Astrocyte (in vitro differentiated cells and primary cell): Measurements from ENCODE around the gene ZNF582. TPM values are rescaled to one million over a fixed set of nuclear protein-coding genes. Genes with fewer than 3 reads are reported as not detected.

Experiments
- DNase-seq: peaks from one replicate; pipeline ENCODE4 v3.0.0-alpha.2; 2010; ENCODE audit warnings: low read depth
- FAIRE-seq: peaks from 2 replicates; lab custom pipeline; 2011; peaks lifted over from hg19 to GRCh38; lab: Jason Lieb, UNC
- H2AFZ ChIP-seq: 2 replicates; pipeline ENCODE4 v1.6.0; 2012; ENCODE audit warnings: low read depth, low read length, inconsistent platforms
- H3K27ac ChIP-seq: 2 replicates; pipeline ENCODE4 v1.5.1; 2011; ENCODE audit warnings: low read depth, low read length, inconsistent platforms
- H3K27me3 ChIP-seq: 2 replicates; pipeline ENCODE4 v1.6.0; 2011; ENCODE audit warnings: low read length, inconsistent platforms; ENCODE audit not compliant: insufficient read depth
- H3K36me3 ChIP-seq: 2 replicates; pipeline ENCODE4 v1.5.1; 2011; ENCODE audit warnings: low read length, inconsistent platforms; ENCODE audit not compliant: insufficient read depth
- H3K4me1 ChIP-seq: 2 replicates; pipeline ENCODE4 v1.5.1; 2011; ENCODE audit warnings: low read length, inconsistent platforms; ENCODE audit not compliant: insufficient read depth
- H3K4me2 ChIP-seq: 2 replicates; pipeline ENCODE4 v1.6.0; 2012; ENCODE audit warnings: low read length, inconsistent platforms
- H3K4me3 ChIP-seq: 2 replicates; pipeline ENCODE4 v1.5.1; 2011; ENCODE audit warnings: low read depth, mild to moderate bottlenecking, low read length, inconsistent platforms; ENCODE audit not compliant: insufficient read depth
- H3K79me2 ChIP-seq: 2 replicates; pipeline ENCODE4 v1.6.0; 2012; ENCODE audit warnings: mild to moderate bottlenecking, low read length, inconsistent platforms; ENCODE audit not compliant: insufficient read depth
- H3K9ac ChIP-seq: 2 replicates; pipeline ENCODE4 v1.6.0; 2012; ENCODE audit warnings: mild to moderate bottlenecking, low read length, inconsistent platforms
- H3K9me3 ChIP-seq: 2 replicates; pipeline ENCODE4 v1.5.1; 2012; ENCODE audit warnings: low read depth, mild to moderate bottlenecking, low read length, inconsistent platforms; ENCODE audit not compliant: insufficient read depth
- H4K20me1 ChIP-seq: 2 replicates; pipeline ENCODE4 v1.6.0; 2012; ENCODE audit warnings: low read length, inconsistent platforms; ENCODE audit not compliant: insufficient read depth
- H3K27ac Mint-ChIP-seq: one replicate; pipeline ENCODE4 v1.8.0; 2021; ENCODE audit warnings: mild to moderate bottlenecking, mixed read lengths; ENCODE audit not compliant: unreplicated experiment
- H3K27me3 Mint-ChIP-seq: one replicate; pipeline ENCODE4 v1.8.0; 2021; ENCODE audit warnings: low read depth, mixed read lengths; ENCODE audit not compliant: unreplicated experiment
- H3K36me3 Mint-ChIP-seq: one replicate; pipeline ENCODE4 v1.8.0; 2021; ENCODE audit warnings: low read depth, mixed read lengths; ENCODE audit not compliant: unreplicated experiment
- H3K4me1 Mint-ChIP-seq: one replicate; pipeline ENCODE4 v1.8.0; 2021; ENCODE audit warnings: low read depth, mixed read lengths; ENCODE audit not compliant: unreplicated experiment
- H3K4me3 Mint-ChIP-seq: one replicate; pipeline ENCODE4 v1.8.0; 2021; ENCODE audit warnings: mild to moderate bottlenecking, moderate library complexity, mixed read lengths; ENCODE audit not compliant: unreplicated experiment
- H3K9me3 Mint-ChIP-seq: one replicate; pipeline ENCODE4 v1.8.0; 2021; ENCODE audit warnings: mild to moderate bottlenecking, mixed read lengths; ENCODE audit not compliant: unreplicated experiment
- CTCF ChIP-seq: IDR thresholded peaks from 2 replicates; pipeline ENCODE4 v1.5.1; 2011; ENCODE audit warnings: low read depth, mild to moderate bottlenecking, inconsistent platforms, low read length, moderate library complexity; ENCODE audit not compliant: insufficient read depth
- EZH2 ChIP-seq: IDR thresholded peaks from 2 replicates; pipeline ENCODE4 v1.6.1; 2012; ENCODE audit warnings: mild to moderate bottlenecking, low read length, inconsistent platforms; ENCODE audit not compliant: insufficient read depth
- total RNA-seq: library from RNA; stranded (reverse); gene quantifications from 2 replicates; pipeline ENCODE4 v1.2.1, GENCODE V29; 2021

Gene ZNF582
- total RNA-seq, 1 donor from 2014 or later = 4.9 TPM

- Histone ChIP-seq H3K9ac (no peak overlapping the region), H3K79me2 (no peaks in the 10 kb centered on the region), H3K4me1 (no peaks in the 10 kb centered on the region), H3K4me2 (no peak overlapping the region), H2AFZ (no peak overlapping the region), H3K36me3 (peaks cover 61% of the 10 kb centered on the region), H3K27ac (no peak overlapping the region), H3K4me3 (no peak overlapping the region), H4K20me1 (no peaks in the 10 kb centered on the region), H3K9me3 (peaks cover 65% of the 10 kb centered on the region), H3K27me3 (no peaks in the 10 kb centered on the region)
- Mint-ChIP-seq H3K27ac (peak overlapping the region; percentile 67), H3K4me1 (peaks cover 8% of the 10 kb centered on the region), H3K36me3 (peaks cover 84% of the 10 kb centered on the region), H3K9me3 (peaks cover 84% of the 10 kb centered on the region), H3K4me3 (no peak overlapping the region), H3K27me3 (no peaks in the 10 kb centered on the region)
- no peak for TF ChIP-seq EZH2
- TF ChIP-seq CTCF = no peak
- DNase-seq = peak; percentile 32
- FAIRE-seq = no peak
Observed at GRCh38 chr19:56377105-56377924, 16.0 kb downstream of the ZNF582 start.

- Histone ChIP-seq H3K4me3 (no peak overlapping the region), H3K9me3 (peaks cover 38% of the 10 kb centered on the region), H3K79me2 (peaks cover 23% of the 10 kb centered on the region), H3K36me3 (peaks cover 52% of the 10 kb centered on the region), H4K20me1 (no peaks in the 10 kb centered on the region), H3K27ac (no peak overlapping the region), H3K4me1 (peaks cover 11% of the 10 kb centered on the region), H3K9ac (no peak overlapping the region), H3K4me2 (no peak overlapping the region), H2AFZ (no peak overlapping the region), H3K27me3 (no peaks in the 10 kb centered on the region)
- Mint-ChIP-seq H3K27ac (no peak overlapping the region), H3K4me3 (no peak overlapping the region), H3K9me3 (peaks cover 59% of the 10 kb centered on the region), H3K27me3 (no peaks in the 10 kb centered on the region), H3K36me3 (peaks cover 75% of the 10 kb centered on the region), H3K4me1 (peaks cover 10% of the 10 kb centered on the region)
- FAIRE-seq (no peak), DNase-seq (no peak)
- no peak for TF ChIP-seq CTCF
- no peak for TF ChIP-seq EZH2
Observed at GRCh38 chr19:56372281-56372680, 21.1 kb downstream of the ZNF582 start.
